ENCODE results near the gene MINDY2.
"Not testable (repeated sequence)": the region's sequence is repeated elsewhere in the genome, so short reads cannot be mapped to it uniquely, and the experiment has no call there.

MINDY2 gene

GRCh38 chr15:58880320-58880719 is 109.2 kb downstream of the MINDY2 start:
- no peak for DNase-seq (ENCODE audit: low read depth)
- TF ChIP-seq CTCF (IDR thresholded peaks at IDR 0.05; ENCODE audit: insufficient read depth, low read depth, low read length, missing control alignments): no peak

DNA sequence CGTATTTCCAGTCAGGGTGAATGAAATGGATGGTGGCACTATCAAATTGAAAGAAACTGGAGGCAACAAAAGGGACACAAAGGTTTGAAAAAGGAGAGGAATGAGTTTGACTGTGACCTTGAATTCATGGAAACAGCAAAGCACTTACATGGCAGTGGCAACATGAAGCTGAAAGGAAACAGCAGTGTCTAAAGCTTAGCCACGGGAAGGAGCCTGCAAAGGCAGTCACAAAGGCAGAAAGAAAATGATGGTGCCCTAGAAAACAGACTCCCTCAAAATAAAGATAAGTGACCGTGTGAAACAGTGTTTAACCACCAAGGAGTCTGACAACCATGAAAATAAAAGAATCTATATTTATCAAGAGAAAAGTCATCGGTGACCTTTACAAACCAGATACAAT is 111.1 kb downstream of the MINDY2 start:
- no peak for DNase-seq (ENCODE audit: low read depth)
- TF ChIP-seq CTCF (IDR thresholded peaks at IDR 0.05; ENCODE audit: insufficient read depth, low read depth, low read length, missing control alignments): no peak
- H3K4me3 ChIP-seq (ENCODE audit: low read length): no peak overlapping the region

More at GRCh38 chr15:58880320-58880719, 109.2 kb downstream of the MINDY2 start:
- no peak overlapping the region for H3K4me3 ChIP-seq (ENCODE audit: low read length)

- H3K4me3 ChIP-seq (ENCODE audit: low read length): not testable (repeated sequence)
Observed at GRCh38 chr15:58883926-58884325, 112.8 kb downstream of the MINDY2 start.

DNA sequence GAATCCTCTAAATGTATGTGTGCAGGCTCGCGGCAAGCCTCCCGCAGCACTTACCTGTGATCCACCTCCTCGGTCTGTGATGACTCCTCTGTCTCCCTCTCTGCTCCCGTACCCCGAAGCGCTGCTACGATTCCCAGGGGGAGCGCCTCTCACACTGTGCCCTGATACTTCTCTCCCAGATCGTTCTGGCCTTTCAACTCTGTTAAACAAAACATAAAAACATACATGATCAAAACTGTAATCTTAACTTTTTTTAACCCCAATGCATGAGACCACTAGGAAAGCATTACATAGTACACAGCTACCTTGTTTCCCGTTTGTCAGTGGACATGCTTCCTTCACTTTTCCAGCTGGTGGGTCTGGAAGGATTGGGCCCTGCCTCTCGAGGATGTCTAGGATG is 115.8 kb downstream of the MINDY2 start:
- no peak for TF ChIP-seq CTCF (IDR thresholded peaks at IDR 0.05; ENCODE audit: insufficient read depth, low read depth, low read length, missing control alignments)
- no peak for DNase-seq (ENCODE audit: low read depth)
- no peak overlapping the region for H3K4me3 ChIP-seq (ENCODE audit: low read length)

More at GRCh38 chr15:58883926-58884325, 112.8 kb downstream of the MINDY2 start:
- not testable (repeated sequence) for DNase-seq (ENCODE audit: low read depth)

- peak; percentile 10 for DNase-seq (ENCODE audit: low read depth)
- H3K4me3 ChIP-seq (ENCODE audit: low read length): no peak overlapping the region
- no peak for TF ChIP-seq CTCF (IDR thresholded peaks at IDR 0.05; ENCODE audit: insufficient read depth, low read depth, low read length, missing control alignments)
Observed at GRCh38 chr15:58889363-58889762, 118.3 kb downstream of the MINDY2 start.

- DNase-seq (ENCODE audit: low read depth): no peak
- no peak for TF ChIP-seq CTCF (IDR thresholded peaks at IDR 0.05; ENCODE audit: insufficient read depth, low read depth, low read length, missing control alignments)
- no peak overlapping the region for H3K4me3 ChIP-seq (ENCODE audit: low read length)
Observed at GRCh38 chr15:58898150-58898680, 127.1 kb downstream of the MINDY2 start.

- TF ChIP-seq CTCF (IDR thresholded peaks at IDR 0.05; ENCODE audit: insufficient read depth, low read depth, low read length, missing control alignments): no peak
- no peak overlapping the region for H3K4me3 ChIP-seq (ENCODE audit: low read length)
- DNase-seq (ENCODE audit: low read depth): no peak
Observed at GRCh38 chr15:58900631-58901030, 129.5 kb downstream of the MINDY2 start.
